Mammary epithelial cell (primary cell): Measurements from ENCODE around the gene SLCO4A1.

ENCODE experiments used
- EZH2 ChIP-seq: IDR thresholded peaks from 2 replicates; pipeline ENCODE4 v1.6.1; 2012; ENCODE audit warnings: low read length, inconsistent platforms, borderline replicate concordance
- TF ChIP-seq, protein P1 (sequence below), 2 donors: IDR thresholded peaks in 1 of 2; conservative IDR thresholded peaks in 1 of 2; 2 replicates each; pipeline ENCODE4 v1.5.1; 2011 to 2012; ENCODE audit warnings: inconsistent platforms in 2 of 2, low read length in 2 of 2, mild to moderate bottlenecking in 2 of 2, control low read depth in 1 of 2, low read depth in 1 of 2; ENCODE audit not compliant: insufficient read depth in 1 of 2; ENCODE audit errors: extremely low read depth in 1 of 2

DNA sequence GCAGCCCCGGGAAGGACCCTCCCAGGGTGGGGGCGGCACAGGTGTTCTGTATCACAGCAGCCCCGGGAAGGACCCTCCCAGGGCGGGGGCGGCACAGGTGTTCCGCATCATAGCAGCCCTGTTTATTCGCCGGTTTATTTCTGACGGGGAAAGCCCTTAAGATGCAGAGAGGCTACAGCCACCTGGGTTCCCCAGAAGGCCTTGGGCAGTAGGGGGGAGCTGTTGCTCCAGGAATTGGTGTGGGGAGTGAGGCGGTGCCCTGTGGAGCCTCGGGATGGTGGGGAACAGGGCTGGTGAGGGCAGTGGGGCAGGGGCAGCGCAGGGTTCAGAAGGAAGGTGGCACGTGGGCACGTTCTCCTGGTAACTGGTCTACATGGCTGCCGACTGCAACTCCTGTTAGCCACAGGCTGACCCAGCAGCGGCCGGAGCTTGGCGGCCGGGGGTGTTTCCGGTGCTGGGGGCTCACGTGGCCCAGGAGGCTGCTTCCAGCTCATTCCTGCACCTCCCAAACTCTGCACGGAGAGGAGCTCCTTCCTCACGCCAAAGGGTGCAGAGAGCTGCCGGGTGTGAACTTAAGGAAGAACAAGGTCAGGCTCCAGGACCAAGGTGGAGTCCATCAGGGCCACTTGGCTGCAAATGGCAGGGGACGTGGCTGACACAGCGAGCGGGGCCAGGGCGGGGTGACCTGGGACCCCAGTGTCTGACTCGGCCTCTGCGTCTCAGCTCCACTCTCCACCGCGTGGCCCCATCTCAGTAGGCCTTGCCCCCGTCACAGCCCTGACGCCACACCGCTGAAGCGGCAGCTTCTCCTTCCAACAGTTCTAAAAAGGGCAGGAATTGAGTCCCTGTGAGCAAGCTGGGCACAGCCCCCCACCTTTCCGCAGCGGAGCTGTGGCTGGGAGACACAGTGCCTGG is 13.2 kb downstream of the SLCO4A1 start:
- TF ChIP-seq, protein P1, sequence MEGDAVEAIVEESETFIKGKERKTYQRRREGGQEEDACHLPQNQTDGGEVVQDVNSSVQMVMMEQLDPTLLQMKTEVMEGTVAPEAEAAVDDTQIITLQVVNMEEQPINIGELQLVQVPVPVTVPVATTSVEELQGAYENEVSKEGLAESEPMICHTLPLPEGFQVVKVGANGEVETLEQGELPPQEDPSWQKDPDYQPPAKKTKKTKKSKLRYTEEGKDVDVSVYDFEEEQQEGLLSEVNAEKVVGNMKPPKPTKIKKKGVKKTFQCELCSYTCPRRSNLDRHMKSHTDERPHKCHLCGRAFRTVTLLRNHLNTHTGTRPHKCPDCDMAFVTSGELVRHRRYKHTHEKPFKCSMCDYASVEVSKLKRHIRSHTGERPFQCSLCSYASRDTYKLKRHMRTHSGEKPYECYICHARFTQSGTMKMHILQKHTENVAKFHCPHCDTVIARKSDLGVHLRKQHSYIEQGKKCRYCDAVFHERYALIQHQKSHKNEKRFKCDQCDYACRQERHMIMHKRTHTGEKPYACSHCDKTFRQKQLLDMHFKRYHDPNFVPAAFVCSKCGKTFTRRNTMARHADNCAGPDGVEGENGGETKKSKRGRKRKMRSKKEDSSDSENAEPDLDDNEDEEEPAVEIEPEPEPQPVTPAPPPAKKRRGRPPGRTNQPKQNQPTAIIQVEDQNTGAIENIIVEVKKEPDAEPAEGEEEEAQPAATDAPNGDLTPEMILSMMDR (conservative IDR thresholded peaks at IDR 0.05 in 1 of 2, IDR thresholded peaks at IDR 0.05 in 1 of 2; ENCODE audit: extremely low read depth in 1 of 2, insufficient read depth in 1 of 2, low read depth in 1 of 2, low read length in 2 of 2), result no peak
- no peak for TF ChIP-seq EZH2
